ENCODE measurements around the gene CCDC191. TPM values are rescaled to one million over a fixed set of nuclear protein-coding genes. Genes with fewer than 3 reads are reported as not detected.
A peak's percentile ranks its signal among the peaks of the same experiment; 100 is the strongest.

CCDC191 gene
- total RNA-seq, 3 donors from 2014 or later = 4.3 to 13.2 (median 10.8) TPM

DNA sequence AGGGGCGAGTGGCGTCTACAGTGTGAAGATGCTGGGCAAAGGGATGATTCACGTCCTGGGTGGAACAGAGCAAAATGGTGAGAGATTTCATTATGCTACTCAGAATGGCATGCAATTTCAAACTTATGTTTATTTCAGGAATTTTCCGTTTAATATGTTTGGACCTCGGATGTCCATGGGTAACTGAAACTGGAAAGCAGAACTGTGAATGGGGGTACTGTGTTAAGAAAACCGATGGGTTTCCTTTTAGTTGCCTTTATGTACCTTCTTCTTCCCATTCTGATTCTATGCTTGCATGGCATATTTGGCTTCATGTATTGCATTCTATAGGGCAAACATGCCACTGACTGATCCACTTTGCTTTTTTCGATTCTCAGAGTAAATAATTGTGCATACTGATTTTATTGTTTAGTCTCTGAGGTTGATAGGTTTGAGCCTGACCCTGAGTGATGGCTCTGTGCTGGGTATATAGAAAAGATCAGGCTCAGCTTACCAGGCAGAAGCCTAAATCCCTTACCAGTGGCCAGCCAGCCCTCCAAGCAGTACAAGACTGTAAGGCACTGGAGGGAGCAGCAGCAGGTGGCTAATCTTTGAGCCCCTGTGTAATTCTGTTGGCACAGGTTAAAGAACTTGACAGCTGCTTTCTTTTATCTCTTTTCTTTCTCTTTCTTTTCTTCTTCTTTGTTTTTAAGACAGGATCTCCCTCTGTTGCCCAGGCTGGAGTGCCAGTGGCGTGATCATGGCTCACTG lies 4.8 kb upstream of the CCDC191 start:
- H3K4me1 ChIP-seq = no peaks in the 10 kb centered on the region
- H3K4me3 ChIP-seq = no peak overlapping the region
- TF ChIP-seq POLR2AphosphoS5 (IDR thresholded peaks at IDR 0.05) = no peak
- no peak for TF ChIP-seq POLR2A (IDR thresholded peaks at IDR 0.05)
- no peak for TF ChIP-seq CTCF (IDR thresholded peaks at IDR 0.05)
- H3K27me3 ChIP-seq = no peaks in the 10 kb centered on the region
- H3K36me3 ChIP-seq = peaks cover 3% of the 10 kb centered on the region
- no peaks in the 10 kb centered on the region for H3K9me3 ChIP-seq
- no peak overlapping the region for H3K27ac ChIP-seq
- DNase-seq (ENCODE audit: low spot score in 2 of 2) = no peak
- intact Hi-C loops (cut with DNase I; ENCODE audit: low total_unique reads) = no loop called here

GRCh38 chr3:114058646-114059045 lies 2.3 kb upstream of the CCDC191 start:
- Histone ChIP-seq H3K4me3 (no peak overlapping the region), H3K9me3 (no peaks in the 10 kb centered on the region), H3K4me1 (no peaks in the 10 kb centered on the region), H3K27ac (no peak overlapping the region), H3K27me3 (no peaks in the 10 kb centered on the region), H3K36me3 (no peaks in the 10 kb centered on the region)
- TF ChIP-seq POLR2A (IDR thresholded peaks at IDR 0.05) = no peak
- TF ChIP-seq POLR2AphosphoS5 (IDR thresholded peaks at IDR 0.05) = no peak
- TF ChIP-seq CTCF (IDR thresholded peaks at IDR 0.05) = no peak
- intact Hi-C loops (cut with DNase I; ENCODE audit: low total_unique reads) = loop anchor here (5.0 kb wide), 1 partner anchor 1461 kb away; no protein-coding TSS in a partner anchor
- DNase-seq (ENCODE audit: low spot score in 2 of 2) = no peak

GRCh38 chr3:114057011-114057347 lies 653 bp upstream of the CCDC191 start:
- TF ChIP-seq POLR2A (IDR thresholded peaks at IDR 0.05) = no peak
- TF ChIP-seq POLR2AphosphoS5 (IDR thresholded peaks at IDR 0.05) = no peak
- no peak for TF ChIP-seq CTCF (IDR thresholded peaks at IDR 0.05)
- DNase-seq (ENCODE audit: low spot score in 2 of 2) = no peak
- intact Hi-C loops (cut with DNase I; ENCODE audit: low total_unique reads) = loop anchor here (5.0 kb wide), 1 partner anchor 1460 kb away; no protein-coding TSS in a partner anchor
- Histone ChIP-seq H3K9me3 (no peaks in the 10 kb centered on the region), H3K27me3 (no peaks in the 10 kb centered on the region), H3K4me1 (no peaks in the 10 kb centered on the region), H3K36me3 (no peaks in the 10 kb centered on the region), H3K4me3 (peak overlapping the region; percentile 62 to 81 (median 74)), H3K27ac (peak overlapping the region; percentile 87 to 88)

- no peak overlapping the region for H3K4me3 ChIP-seq
- DNase-seq (ENCODE audit: low spot score in 2 of 2) = no peak
- intact Hi-C loops (cut with DNase I; ENCODE audit: low total_unique reads) = no loop called here
- no peak overlapping the region for H3K27ac ChIP-seq
- H3K9me3 ChIP-seq = no peaks in the 10 kb centered on the region
- no peaks in the 10 kb centered on the region for H3K27me3 ChIP-seq
- H3K4me1 ChIP-seq = no peaks in the 10 kb centered on the region
- TF ChIP-seq POLR2AphosphoS5 (IDR thresholded peaks at IDR 0.05) = no peak
- no peak for TF ChIP-seq POLR2A (IDR thresholded peaks at IDR 0.05)
- TF ChIP-seq CTCF (IDR thresholded peaks at IDR 0.05) = no peak
- no peaks in the 10 kb centered on the region for H3K36me3 ChIP-seq
Observed at GRCh38 chr3:114052216-114052615, 4.1 kb downstream of the CCDC191 start.

DNA sequence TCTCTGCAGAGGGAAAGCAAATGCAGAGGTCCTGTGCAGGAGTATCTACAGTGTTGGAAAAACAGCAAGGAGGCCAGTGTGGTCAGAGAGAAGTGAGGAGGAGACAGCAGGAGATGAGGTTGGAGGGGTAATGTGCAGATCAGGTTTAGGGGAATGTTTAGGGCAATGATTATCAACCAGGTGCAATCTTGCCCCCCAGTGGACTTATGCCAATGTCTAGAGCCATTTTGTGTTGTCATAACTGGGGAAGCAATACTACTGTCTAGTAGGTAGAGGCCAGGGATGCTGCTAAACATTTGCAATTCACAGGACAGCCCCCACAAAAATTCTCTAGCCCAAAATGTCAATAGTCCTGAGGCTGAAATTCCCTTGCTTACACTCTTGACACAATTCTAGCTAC lies 13.1 kb downstream of the CCDC191 start:
- no peak for DNase-seq (ENCODE audit: low spot score in 2 of 2)
- H3K4me3 ChIP-seq = no peak overlapping the region
- TF ChIP-seq POLR2A (IDR thresholded peaks at IDR 0.05) = no peak
- no peak for TF ChIP-seq POLR2AphosphoS5 (IDR thresholded peaks at IDR 0.05)
- TF ChIP-seq CTCF (IDR thresholded peaks at IDR 0.05) = no peak
- no peaks in the 10 kb centered on the region for H3K27me3 ChIP-seq
- H3K9me3 ChIP-seq = no peaks in the 10 kb centered on the region
- H3K27ac ChIP-seq = no peak overlapping the region
- no peaks in the 10 kb centered on the region for H3K36me3 ChIP-seq
- intact Hi-C loops (cut with DNase I; ENCODE audit: low total_unique reads) = no loop called here
- H3K4me1 ChIP-seq = no peaks in the 10 kb centered on the region
